GM19025 (cell line): ENCODE data around the gene WFS1.

Experiments
- ATAC-seq: cut with Tn5 transposase; IDR thresholded peaks from one replicate; pipeline ENCODE4 v1.9.1; 2021; ENCODE audit warnings: mild to moderate bottlenecking, low read depth, moderate library complexity; ENCODE audit not compliant: unreplicated experiment

WFS1 gene

GRCh38 chr4:6293661-6294060 is 24.0 kb downstream of the WFS1 start:
- no peak for ATAC-seq

- no peak for ATAC-seq
These were observed 25.2 kb downstream of the WFS1 start for GRCh38 chr4:6294705-6295421.

- no peak for ATAC-seq
These were observed 25.8 kb downstream of the WFS1 start for GRCh38 chr4:6295495-6295894.

GRCh38 chr4:6296026-6296425 is 26.4 kb downstream of the WFS1 start:
- no peak for ATAC-seq

GRCh38 chr4:6297266-6297815 is 27.7 kb downstream of the WFS1 start:
- ATAC-seq, result no peak

GRCh38 chr4:6298035-6298434 is 28.4 kb downstream of the WFS1 start:
- no peak for ATAC-seq

- no peak for ATAC-seq
These were observed 29.2 kb downstream of the WFS1 start for GRCh38 chr4:6298852-6299251.

GRCh38 chr4:6299875-6300274 is 30.2 kb downstream of the WFS1 start:
- no peak for ATAC-seq

GRCh38 chr4:6300359-6300758 is 30.7 kb downstream of the WFS1 start:
- ATAC-seq, result no peak

GRCh38 chr4:6301051-6301731 is 31.5 kb downstream of the WFS1 start:
- ATAC-seq, result no peak

GRCh38 chr4:6301732-6302442 is 32.2 kb downstream of the WFS1 start:
- ATAC-seq, result no peak

GRCh38 chr4:6302869-6303268 is 33.2 kb downstream of the WFS1 start:
- no peak for ATAC-seq

GRCh38 chr4:6303943-6304342 is 34.3 kb downstream of the WFS1 start:
- ATAC-seq, result no peak

GRCh38 chr4:6306299-6306698 is 36.6 kb downstream of the WFS1 start:
- ATAC-seq, result no peak

- ATAC-seq, result no peak
These were observed 37.6 kb downstream of the WFS1 start for GRCh38 chr4:6307230-6307629.

- ATAC-seq, result no peak
These were observed 38.2 kb downstream of the WFS1 start for GRCh38 chr4:6307891-6308290.

GRCh38 chr4:6308899-6309643 is 39.4 kb downstream of the WFS1 start:
- ATAC-seq, result no peak

GRCh38 chr4:6309777-6310176 is 40.1 kb downstream of the WFS1 start:
- ATAC-seq, result no peak

GRCh38 chr4:6313216-6313615 is 43.6 kb downstream of the WFS1 start:
- no peak for ATAC-seq

GRCh38 chr4:6316461-6317003 is 46.9 kb downstream of the WFS1 start:
- no peak for ATAC-seq
